WTC11 (cell line): ENCODE data around the gene CCBE1. TPM values are rescaled to one million over a fixed set of nuclear protein-coding genes. Genes with fewer than 3 reads are reported as not detected.
A peak's percentile ranks its signal among the peaks of the same experiment; 100 is the strongest.

Experiments
- ATAC-seq: fragments of 200-7000 bp; cut with Tn5 transposase; 2 replicates; pipeline ENCODE4 v1.10.0; 2021; ENCODE audit warnings: mild to moderate bottlenecking, moderate library complexity
- Bru-seq: library from RNA; stranded (reverse); fragments of 400-500 nt; gene quantifications from one replicate; lab custom pipeline; 2021; lab: Mats Ljungman, UMichigan
- CTCF ChIA-PET: fragments of 300-600 bp; sonication (Branson Sonifier 250); formaldehyde crosslinking; loops from one replicate; lab custom pipeline; 2021; ENCODE audit warnings: antibody characterized with exemption; lab: Charles Lee
- POLR2A ChIA-PET: fragments of 350-600 bp; sonication (Branson Sonifier 250); formaldehyde crosslinking; loops from one replicate; lab custom pipeline; 2021; ENCODE audit warnings: antibody characterized with exemption; lab: Charles Lee
- DNase-seq: peaks from one replicate; pipeline ENCODE4 v3.0.0; 2021; ENCODE audit warnings: low spot score
- H3K27ac Mint-ChIP-seq: 2 replicates; pipeline ENCODE4 v1.8.0; 2021; ENCODE audit warnings: mixed read lengths
- H3K27me3 Mint-ChIP-seq: 2 replicates; pipeline ENCODE4 v1.8.0; 2021; ENCODE audit warnings: low read depth, mild to moderate bottlenecking, moderate library complexity, mixed read lengths
- H3K36me3 Mint-ChIP-seq: 2 replicates; pipeline ENCODE4 v1.8.0; 2021; ENCODE audit warnings: mixed read lengths
- H3K4me1 Mint-ChIP-seq: 2 replicates; pipeline ENCODE4 v1.8.0; 2022; ENCODE audit warnings: mixed read lengths
- H3K4me3 Mint-ChIP-seq: 2 replicates; pipeline ENCODE4 v1.8.0; 2021; ENCODE audit warnings: mild to moderate bottlenecking, moderate library complexity, mixed read lengths
- H3K9me3 Mint-ChIP-seq: 2 replicates; pipeline ENCODE4 v1.8.0; 2021; ENCODE audit warnings: mixed read lengths
- CTCF ChIP-seq: fragments of 200-600 bp; IDR thresholded peaks from 2 replicates; pipeline ENCODE4 v1.8.0; 2022; ENCODE audit warnings: antibody characterized with exemption
- ESRRA ChIP-seq: sonication (generic); formaldehyde crosslinking; IDR thresholded peaks from 2 replicates; pipeline ENCODE4 v1.8.1; 2022; ENCODE audit warnings: mild to moderate bottlenecking, missing genetic modification reagents, borderline replicate concordance
- ETV6 ChIP-seq: sonication (generic); formaldehyde crosslinking; IDR thresholded peaks from 2 replicates; pipeline ENCODE4 v1.8.1; 2022; ENCODE audit warnings: mild to moderate bottlenecking, missing genetic modification reagents
- FOXK1 ChIP-seq: sonication (generic); formaldehyde crosslinking; IDR thresholded peaks from 2 replicates; pipeline ENCODE4 v1.8.0; 2022; ENCODE audit warnings: mild to moderate bottlenecking, moderate library complexity, missing genetic modification reagents
- FOXP4 ChIP-seq: sonication (generic); formaldehyde crosslinking; IDR thresholded peaks from 2 replicates; pipeline ENCODE4 v1.8.0; 2022; ENCODE audit warnings: mild to moderate bottlenecking, missing genetic modification reagents
- IRF2 ChIP-seq: sonication (generic); formaldehyde crosslinking; IDR thresholded peaks from 2 replicates; pipeline ENCODE4 v1.8.0; 2022; ENCODE audit warnings: low read depth, missing genetic modification reagents, borderline replicate concordance
- MAX ChIP-seq: sonication (generic); formaldehyde crosslinking; IDR thresholded peaks from 2 replicates; pipeline ENCODE4 v1.8.0; 2022; ENCODE audit warnings: mild to moderate bottlenecking, missing genetic modification reagents
- NFATC4 ChIP-seq: fragments of 250-450 bp; sonication (Bioruptor Pico); IDR thresholded peaks from 2 replicates; pipeline ENCODE4 v1.9.0; 2021; ENCODE audit warnings: mild to moderate bottlenecking
- NFE2L1 ChIP-seq: sonication (generic); formaldehyde crosslinking; IDR thresholded peaks from 2 replicates; pipeline ENCODE4 v1.8.1; 2023; ENCODE audit warnings: missing genetic modification reagents
- TEAD1 ChIP-seq: sonication (generic); formaldehyde crosslinking; IDR thresholded peaks from 2 replicates; pipeline ENCODE4 v1.8.0; 2022; ENCODE audit warnings: mild to moderate bottlenecking, missing genetic modification reagents
- ZNF263 ChIP-seq: sonication (generic); formaldehyde crosslinking; IDR thresholded peaks from 2 replicates; pipeline ENCODE4 v1.8.1; 2022; ENCODE audit warnings: low read depth, mild to moderate bottlenecking, moderate library complexity, missing genetic modification reagents
- long read RNA-seq, 3 experiments: library from RNA in 1 of 3; library from capped mRNA in 1 of 3; library from polyadenylated mRNA in 1 of 3; unstranded in 2 of 3; stranded (forward) in 1 of 3; transcript quantifications; one replicate each; pipeline ENCODE4 v2.0.0, GENCODE V29; 2021
- total RNA-seq: library from RNA; stranded (reverse); gene quantifications from 3 replicates; pipeline ENCODE4 v1.2.3, GENCODE V29; 2021
- TF ChIP-seq, protein P1 (sequence below): sonication (generic); formaldehyde crosslinking; IDR thresholded peaks from 2 replicates; pipeline ENCODE4 v1.8.0; 2022; ENCODE audit warnings: missing genetic modification reagents
- TF ChIP-seq, protein P2 (sequence below): sonication (generic); formaldehyde crosslinking; IDR thresholded peaks from 2 replicates; pipeline ENCODE4 v1.8.1; 2023; ENCODE audit warnings: mild to moderate bottlenecking, moderate library complexity, missing genetic modification reagents

Gene CCBE1
- total RNA-seq = 8.0 to 9.7 TPM (median 9.7 TPM) in 3 replicates
- percentile 49 among the genes with signal in this experiment for Bru-seq, nascent RNA
- long read RNA-seq, experiment 1, full-length matches to known transcripts = 12 of 24 reads
- long read RNA-seq, experiment 1, partial matches to known transcripts = 4 of 24 reads
- long read RNA-seq, experiment 1, other reads (novel, unspliced or antisense) = 8 of 24 reads
- long read RNA-seq, experiment 2, full-length matches to known transcripts = 1 of 13 reads
- long read RNA-seq, experiment 2, partial matches to known transcripts = 0 of 13 reads
- long read RNA-seq, experiment 2, other reads (novel, unspliced or antisense) = 12 of 13 reads
- long read RNA-seq, experiment 3, full-length matches to known transcripts = 1 of 2 reads
- long read RNA-seq, experiment 3, partial matches to known transcripts = 0 of 2 reads
- long read RNA-seq, experiment 3, other reads (novel, unspliced or antisense) = 1 of 2 reads

DNA sequence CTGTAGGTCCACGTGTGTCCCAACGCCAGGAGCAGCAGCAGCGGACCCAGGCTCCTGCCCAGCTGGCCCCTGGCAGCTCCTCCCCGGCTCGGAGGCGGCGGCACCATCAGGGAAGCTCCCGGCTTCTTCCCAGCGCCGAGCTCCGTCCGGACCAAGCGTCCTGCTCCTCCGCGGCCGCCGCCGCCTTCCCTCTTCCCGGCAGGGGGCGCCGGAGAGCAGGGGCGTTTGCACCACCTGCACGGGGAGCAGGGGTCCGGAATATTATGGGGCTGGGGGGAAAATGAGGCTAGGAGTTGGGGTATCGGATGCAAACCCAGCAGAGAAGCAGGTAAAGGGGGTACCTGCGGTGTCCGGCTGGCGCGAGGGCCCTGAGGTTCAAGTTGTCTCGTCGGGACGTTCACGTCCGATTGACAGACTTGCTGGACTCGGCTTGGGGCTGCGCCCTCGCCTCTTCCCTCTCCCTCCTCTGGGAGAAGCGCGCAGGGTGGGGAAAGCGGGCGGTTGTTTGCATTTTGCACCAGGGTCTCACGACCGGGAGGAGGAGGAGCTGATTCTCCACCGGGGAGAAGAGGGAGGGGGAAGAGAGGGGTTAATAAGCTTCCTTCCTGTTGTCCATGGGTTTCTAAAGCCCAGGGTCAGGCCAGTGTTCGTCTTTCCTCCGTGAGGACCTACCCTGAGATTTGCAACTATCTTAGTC lies at the start of gene CCBE1:
Gene CCBE1 (minus strand): TSS at position 188 of the 697 bp plus-strand sequence.
- peak; percentile 92 for DNase-seq
- Mint-ChIP-seq H3K36me3 (no peaks in the 10 kb centered on the region), H3K9me3 (no peaks in the 10 kb centered on the region), H3K4me3 (peak within 1 kb of the TSS; percentile 72), H3K27ac (no peak within 1 kb of the TSS), H3K4me1 (peaks cover 72% of the 10 kb centered on the region), H3K27me3 (peaks cover 64% of the 10 kb centered on the region)
- peak; percentile 80 for ATAC-seq
- ChIA-PET POLR2A (interaction anchor here (1.0 to 1.8 kb wide), 5 partner anchors 17 to 237 kb away, joined by 3 to 7 read pairs (median 4); partner anchors contain the start of gene PMAIP1), CTCF (interaction anchor here (0.6 to 2.7 kb wide), 98 partner anchors 10 to 1495 kb away, joined by 3 to 128 read pairs (median 4); partner anchors contain the start of genes LMAN1, PMAIP1 and RAX)
- 0 out of 2 replicates have a peak, but pooled peaks have one; percentile 37 for TF ChIP-seq TEAD1
- TF ChIP-seq IRF2 = no peak
- TF ChIP-seq, protein P1, sequence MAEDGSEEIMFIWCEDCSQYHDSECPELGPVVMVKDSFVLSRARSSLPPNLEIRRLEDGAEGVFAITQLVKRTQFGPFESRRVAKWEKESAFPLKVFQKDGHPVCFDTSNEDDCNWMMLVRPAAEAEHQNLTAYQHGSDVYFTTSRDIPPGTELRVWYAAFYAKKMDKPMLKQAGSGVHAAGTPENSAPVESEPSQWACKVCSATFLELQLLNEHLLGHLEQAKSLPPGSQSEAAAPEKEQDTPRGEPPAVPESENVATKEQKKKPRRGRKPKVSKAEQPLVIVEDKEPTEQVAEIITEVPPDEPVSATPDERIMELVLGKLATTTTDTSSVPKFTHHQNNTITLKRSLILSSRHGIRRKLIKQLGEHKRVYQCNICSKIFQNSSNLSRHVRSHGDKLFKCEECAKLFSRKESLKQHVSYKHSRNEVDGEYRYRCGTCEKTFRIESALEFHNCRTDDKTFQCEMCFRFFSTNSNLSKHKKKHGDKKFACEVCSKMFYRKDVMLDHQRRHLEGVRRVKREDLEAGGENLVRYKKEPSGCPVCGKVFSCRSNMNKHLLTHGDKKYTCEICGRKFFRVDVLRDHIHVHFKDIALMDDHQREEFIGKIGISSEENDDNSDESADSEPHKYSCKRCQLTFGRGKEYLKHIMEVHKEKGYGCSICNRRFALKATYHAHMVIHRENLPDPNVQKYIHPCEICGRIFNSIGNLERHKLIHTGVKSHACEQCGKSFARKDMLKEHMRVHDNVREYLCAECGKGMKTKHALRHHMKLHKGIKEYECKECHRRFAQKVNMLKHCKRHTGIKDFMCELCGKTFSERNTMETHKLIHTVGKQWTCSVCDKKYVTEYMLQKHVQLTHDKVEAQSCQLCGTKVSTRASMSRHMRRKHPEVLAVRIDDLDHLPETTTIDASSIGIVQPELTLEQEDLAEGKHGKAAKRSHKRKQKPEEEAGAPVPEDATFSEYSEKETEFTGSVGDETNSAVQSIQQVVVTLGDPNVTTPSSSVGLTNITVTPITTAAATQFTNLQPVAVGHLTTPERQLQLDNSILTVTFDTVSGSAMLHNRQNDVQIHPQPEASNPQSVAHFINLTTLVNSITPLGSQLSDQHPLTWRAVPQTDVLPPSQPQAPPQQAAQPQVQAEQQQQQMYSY (CRISPR knock-in tag) = 0 out of 2 replicates have a peak, but pooled peaks have one; percentile 17
- TF ChIP-seq ZNF263 (CRISPR knock-in tag) = peak; percentile 45; the same call in 1 of the 2 replicates
- TF ChIP-seq, protein P2, sequence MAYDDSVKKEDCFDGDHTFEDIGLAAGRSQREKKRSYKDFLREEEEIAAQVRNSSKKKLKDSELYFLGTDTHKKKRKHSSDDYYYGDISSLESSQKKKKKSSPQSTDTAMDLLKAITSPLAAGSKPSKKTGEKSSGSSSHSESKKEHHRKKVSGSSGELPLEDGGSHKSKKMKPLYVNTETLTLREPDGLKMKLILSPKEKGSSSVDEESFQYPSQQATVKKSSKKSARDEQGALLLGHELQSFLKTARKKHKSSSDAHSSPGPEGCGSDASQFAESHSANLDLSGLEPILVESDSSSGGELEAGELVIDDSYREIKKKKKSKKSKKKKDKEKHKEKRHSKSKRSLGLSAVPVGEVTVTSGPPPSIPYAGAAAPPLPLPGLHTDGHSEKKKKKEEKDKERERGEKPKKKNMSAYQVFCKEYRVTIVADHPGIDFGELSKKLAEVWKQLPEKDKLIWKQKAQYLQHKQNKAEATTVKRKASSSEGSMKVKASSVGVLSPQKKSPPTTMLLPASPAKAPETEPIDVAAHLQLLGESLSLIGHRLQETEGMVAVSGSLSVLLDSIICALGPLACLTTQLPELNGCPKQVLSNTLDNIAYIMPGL (CRISPR knock-in tag) = peak; percentile 98
- TF ChIP-seq ETV6 (CRISPR knock-in tag) = 0 out of 2 replicates have a peak, but pooled peaks have one; percentile 44
- no peak for TF ChIP-seq NFATC4
- no peak; the same call in 1 of the 2 replicates for TF ChIP-seq FOXK1 (CRISPR knock-in tag)
- TF ChIP-seq FOXP4 (CRISPR knock-in tag) = no peak
- TF ChIP-seq CTCF = peak; percentile 95
- TF ChIP-seq ESRRA (CRISPR knock-in tag) = 0 out of 2 replicates have a peak, but pooled peaks have one; percentile 6
- TF ChIP-seq MAX (CRISPR knock-in tag) = peak; percentile 49; the same call in 1 of the 2 replicates
- TF ChIP-seq NFE2L1 = no peak
